IMR-90 (cell line): ENCODE results near the gene ISG20L2.

Experiments
- BHLHE40 ChIP-seq: fragments of 150-350 bp; IDR thresholded peaks from 2 replicates; pipeline ENCODE4 v1.6.1; 2016; ENCODE audit warnings: mild to moderate bottlenecking, low read depth, low read length
- CEBPB ChIP-seq: IDR thresholded peaks from 2 replicates; pipeline ENCODE4 v1.6.1; 2012; ENCODE audit warnings: low read depth, low read length, improper control_type of control experiment
- MAZ ChIP-seq: IDR thresholded peaks from 2 replicates; pipeline ENCODE4 v1.6.1; 2012; ENCODE audit warnings: low read depth, mild to moderate bottlenecking, low read length, improper control_type of control experiment, moderate library complexity, borderline replicate concordance
- MXI1 ChIP-seq: IDR thresholded peaks from 2 replicates; pipeline ENCODE4 v1.6.1; 2012; ENCODE audit warnings: low read depth, mild to moderate bottlenecking, low read length, moderate library complexity, borderline replicate concordance
- POLR2A ChIP-seq: IDR thresholded peaks from 2 replicates; pipeline ENCODE4 v1.6.1; 2012; ENCODE audit warnings: mild to moderate bottlenecking, low read depth, low read length
- RAD21 ChIP-seq: IDR thresholded peaks from 2 replicates; pipeline ENCODE4 v1.6.1; 2012; ENCODE audit warnings: low read length, improper control_type of control experiment
- RFX5 ChIP-seq: IDR thresholded peaks from 2 replicates; pipeline ENCODE4 v1.8.0; 2012; ENCODE audit warnings: low read depth, mild to moderate bottlenecking, low read length, moderate library complexity
- SMC3 ChIP-seq: fragments of 150-350 bp; IDR thresholded peaks from 2 replicates; pipeline ENCODE4 v1.6.1; 2016; ENCODE audit warnings: low read depth, mild to moderate bottlenecking, antibody characterized with exemption, low read length, moderate library complexity
- TF ChIP-seq, protein P1 (sequence below): conservative IDR thresholded peaks from 2 replicates; pipeline ENCODE4 v1.5.1; 2012; ENCODE audit warnings: mild to moderate bottlenecking, low read depth, low read length, improper control_type of control experiment
- TF ChIP-seq, protein P2 (sequence below): fragments of 150-350 bp; IDR thresholded peaks from 2 replicates; pipeline ENCODE4 v1.6.1; 2016; ENCODE audit warnings: low read depth, mild to moderate bottlenecking, low read length, moderate library complexity, borderline replicate concordance

- TF ChIP-seq POLR2A (no peak), RFX5 (no peak), CEBPB (no peak), SMC3 (no peak), MXI1 (no peak), BHLHE40 (no peak), MAZ (no peak), RAD21 (no peak)
- TF ChIP-seq, protein P1, sequence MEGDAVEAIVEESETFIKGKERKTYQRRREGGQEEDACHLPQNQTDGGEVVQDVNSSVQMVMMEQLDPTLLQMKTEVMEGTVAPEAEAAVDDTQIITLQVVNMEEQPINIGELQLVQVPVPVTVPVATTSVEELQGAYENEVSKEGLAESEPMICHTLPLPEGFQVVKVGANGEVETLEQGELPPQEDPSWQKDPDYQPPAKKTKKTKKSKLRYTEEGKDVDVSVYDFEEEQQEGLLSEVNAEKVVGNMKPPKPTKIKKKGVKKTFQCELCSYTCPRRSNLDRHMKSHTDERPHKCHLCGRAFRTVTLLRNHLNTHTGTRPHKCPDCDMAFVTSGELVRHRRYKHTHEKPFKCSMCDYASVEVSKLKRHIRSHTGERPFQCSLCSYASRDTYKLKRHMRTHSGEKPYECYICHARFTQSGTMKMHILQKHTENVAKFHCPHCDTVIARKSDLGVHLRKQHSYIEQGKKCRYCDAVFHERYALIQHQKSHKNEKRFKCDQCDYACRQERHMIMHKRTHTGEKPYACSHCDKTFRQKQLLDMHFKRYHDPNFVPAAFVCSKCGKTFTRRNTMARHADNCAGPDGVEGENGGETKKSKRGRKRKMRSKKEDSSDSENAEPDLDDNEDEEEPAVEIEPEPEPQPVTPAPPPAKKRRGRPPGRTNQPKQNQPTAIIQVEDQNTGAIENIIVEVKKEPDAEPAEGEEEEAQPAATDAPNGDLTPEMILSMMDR = no peak
- TF ChIP-seq, protein P2, sequence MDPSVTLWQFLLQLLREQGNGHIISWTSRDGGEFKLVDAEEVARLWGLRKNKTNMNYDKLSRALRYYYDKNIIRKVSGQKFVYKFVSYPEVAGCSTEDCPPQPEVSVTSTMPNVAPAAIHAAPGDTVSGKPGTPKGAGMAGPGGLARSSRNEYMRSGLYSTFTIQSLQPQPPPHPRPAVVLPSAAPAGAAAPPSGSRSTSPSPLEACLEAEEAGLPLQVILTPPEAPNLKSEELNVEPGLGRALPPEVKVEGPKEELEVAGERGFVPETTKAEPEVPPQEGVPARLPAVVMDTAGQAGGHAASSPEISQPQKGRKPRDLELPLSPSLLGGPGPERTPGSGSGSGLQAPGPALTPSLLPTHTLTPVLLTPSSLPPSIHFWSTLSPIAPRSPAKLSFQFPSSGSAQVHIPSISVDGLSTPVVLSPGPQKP = no peak
Measured at GRCh38 chr1:156717351-156717750, 11.2 kb downstream of the ISG20L2 start.
